Measurements from ENCODE around the gene ZFPM1. TPM values are rescaled to one million over a fixed set of nuclear protein-coding genes. Genes with fewer than 3 reads are reported as not detected.
"Not testable (repeated sequence)": the region's sequence is repeated elsewhere in the genome, so short reads cannot be mapped to it uniquely, and the experiment has no call there.

Gene ZFPM1
- polyA plus RNA-seq, 1 experiment, result 0.20 TPM

- Histone ChIP-seq H3K9me3 (ENCODE audit: control insufficient read depth, insufficient read depth, low read length) (no peaks in the 10 kb centered on the region; the same call in 1 of the 2 replicates), H3K4me3 (ENCODE audit: low read depth, low read length) (no peak overlapping the region), H3K27me3 (ENCODE audit: control insufficient read depth, insufficient read depth, low read length) (no peaks in the 10 kb centered on the region), H3K27ac (ENCODE audit: low read depth, low read length) (no peak overlapping the region)
- TF ChIP-seq CTCF (IDR thresholded peaks at IDR 0.05; ENCODE audit: low read depth, low read length), result no peak
- ChIA-PET POLR2A (no interaction called here), CTCF (no interaction called here)
- DNase-seq (ENCODE audit: low read depth, low spot score), result no peak
These were observed 14.5 kb downstream of the ZFPM1 start for GRCh38 chr16:88467541-88467944.

GRCh38 chr16:88468275-88469129 is 15.4 kb downstream of the ZFPM1 start:
- H3K4me3 ChIP-seq (ENCODE audit: low read depth, low read length), result no peak overlapping the region
- no peaks in the 10 kb centered on the region for H3K27me3 ChIP-seq (ENCODE audit: control insufficient read depth, insufficient read depth, low read length)
- DNase-seq (ENCODE audit: low read depth, low spot score), result no peak
- TF ChIP-seq CTCF (IDR thresholded peaks at IDR 0.05; ENCODE audit: low read depth, low read length), result no peak
- POLR2A ChIA-PET, result no interaction called here
- CTCF ChIA-PET, result no interaction called here
- H3K27ac ChIP-seq (ENCODE audit: low read depth, low read length), result no peak overlapping the region
- H3K9me3 ChIP-seq (ENCODE audit: control insufficient read depth, insufficient read depth, low read length), result no peaks in the 10 kb centered on the region; the same call in 1 of the 2 replicates

DNA sequence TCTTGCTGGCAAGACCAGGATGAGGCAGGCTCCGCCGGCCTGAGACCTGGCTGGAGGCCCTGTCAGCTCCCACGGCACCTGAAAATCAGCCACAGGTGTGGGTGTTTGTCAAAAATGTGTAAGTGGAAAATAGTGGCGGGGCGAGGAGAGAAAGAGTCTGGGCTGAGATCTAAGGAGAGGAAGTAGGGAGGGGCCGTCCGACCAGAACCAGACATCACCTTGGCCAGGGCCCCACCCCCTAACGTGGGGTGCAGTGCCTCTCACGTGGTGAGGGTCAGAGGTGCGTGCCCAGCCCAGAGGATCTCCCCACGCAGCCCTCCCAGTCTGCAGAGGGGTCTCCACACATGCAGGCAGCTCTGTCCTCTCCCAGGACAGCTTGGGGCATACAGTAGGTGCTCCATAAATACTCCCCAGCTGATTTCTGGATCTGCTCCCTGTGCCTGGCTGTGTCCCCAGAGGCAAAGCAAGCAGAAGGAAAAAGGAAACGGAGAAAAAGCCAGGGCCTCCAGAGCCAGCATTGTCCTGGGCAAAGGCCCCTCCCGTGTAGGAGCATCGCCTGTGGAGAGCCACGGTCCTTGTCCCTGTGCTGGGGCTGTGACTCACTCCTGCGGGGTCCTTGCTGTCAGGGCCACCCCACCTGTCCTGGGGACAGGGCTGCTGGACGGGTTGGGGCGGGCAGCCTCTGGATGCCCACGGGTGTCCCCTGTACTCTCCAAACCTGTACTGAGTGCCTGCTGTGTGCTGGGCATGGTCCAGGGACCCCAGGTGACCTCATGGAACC is 16.7 kb downstream of the ZFPM1 start:
- CTCF ChIA-PET, result no interaction called here
- POLR2A ChIA-PET, result no interaction called here
- no peak for TF ChIP-seq CTCF (IDR thresholded peaks at IDR 0.05; ENCODE audit: low read depth, low read length)

GRCh38 chr16:88470396-88470680 is 17.3 kb downstream of the ZFPM1 start:
- H3K9me3 ChIP-seq (ENCODE audit: control insufficient read depth, insufficient read depth, low read length); DNase-seq (ENCODE audit: low read depth, low spot score); H3K27me3 ChIP-seq (ENCODE audit: control insufficient read depth, insufficient read depth, low read length); H3K4me3 ChIP-seq (ENCODE audit: low read depth, low read length); POLR2A ChIA-PET; CTCF ChIA-PET; H3K27ac ChIP-seq (ENCODE audit: low read depth, low read length): not testable (repeated sequence)

More for the DNA sequence above, 16.7 kb downstream of the ZFPM1 start:
- no peak for DNase-seq (ENCODE audit: low read depth, low spot score)
- Histone ChIP-seq H3K27ac (ENCODE audit: low read depth, low read length) (no peak overlapping the region), H3K27me3 (ENCODE audit: control insufficient read depth, insufficient read depth, low read length) (no peaks in the 10 kb centered on the region), H3K9me3 (ENCODE audit: control insufficient read depth, insufficient read depth, low read length) (no peaks in the 10 kb centered on the region), H3K4me3 (ENCODE audit: low read depth, low read length) (no peak overlapping the region)

DNA sequence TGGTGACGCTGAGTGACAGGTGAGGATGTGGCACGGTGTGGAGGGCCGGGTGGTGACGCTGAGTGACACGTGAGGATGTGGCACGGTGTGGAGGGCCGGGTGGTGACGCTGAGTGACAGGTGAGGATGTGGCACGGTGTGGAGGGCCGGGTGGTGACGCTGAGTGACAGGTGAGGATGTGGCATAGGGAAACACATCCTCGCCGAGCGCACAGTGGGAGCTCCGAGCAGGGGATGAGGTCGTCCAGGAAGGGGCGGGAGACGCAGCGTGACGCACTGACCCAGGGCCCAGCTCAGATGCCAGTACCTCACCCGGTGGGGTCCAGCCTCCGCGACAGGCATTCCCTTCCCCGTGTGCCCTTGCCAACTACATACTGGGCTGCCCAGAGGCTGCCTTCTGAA is 17.6 kb downstream of the ZFPM1 start:
- H3K27me3 ChIP-seq (ENCODE audit: control insufficient read depth, insufficient read depth, low read length); POLR2A ChIA-PET; H3K4me3 ChIP-seq (ENCODE audit: low read depth, low read length); CTCF ChIA-PET; DNase-seq (ENCODE audit: low read depth, low spot score); H3K9me3 ChIP-seq (ENCODE audit: control insufficient read depth, insufficient read depth, low read length); H3K27ac ChIP-seq (ENCODE audit: low read depth, low read length): not testable (repeated sequence)

DNA sequence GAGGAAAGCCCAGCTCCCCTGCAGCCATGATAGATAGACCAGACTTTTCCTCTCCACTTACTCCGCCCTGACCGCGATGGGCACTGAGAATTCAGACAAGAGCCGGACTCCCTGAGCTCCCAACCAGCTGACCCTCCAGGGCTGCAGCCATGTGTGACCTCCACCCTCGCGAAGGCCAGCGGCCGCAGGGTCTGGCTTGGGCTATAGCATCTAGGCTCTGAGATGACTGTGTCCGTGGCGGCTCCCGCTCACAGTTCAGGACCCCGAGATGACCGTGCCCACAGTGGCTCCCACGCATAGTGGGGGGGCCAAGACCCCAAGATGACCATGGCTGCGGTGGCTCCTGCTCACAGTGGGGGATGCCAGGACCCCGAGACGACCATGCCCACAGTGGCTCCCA is 18.0 kb downstream of the ZFPM1 start:
- DNase-seq (ENCODE audit: low read depth, low spot score), result no peak
- Histone ChIP-seq H3K27ac (ENCODE audit: low read depth, low read length) (no peak overlapping the region), H3K27me3 (ENCODE audit: control insufficient read depth, insufficient read depth, low read length) (no peaks in the 10 kb centered on the region), H3K4me3 (ENCODE audit: low read depth, low read length) (no peak overlapping the region), H3K9me3 (ENCODE audit: control insufficient read depth, insufficient read depth, low read length) (no peaks in the 10 kb centered on the region)
- CTCF ChIA-PET, result no interaction called here
- TF ChIP-seq CTCF (IDR thresholded peaks at IDR 0.05; ENCODE audit: low read depth, low read length), result no peak
- POLR2A ChIA-PET, result no interaction called here

Measured in AG04450 (cell line).